ENCODE measurements around the gene DNAAF2.
"Not testable (repeated sequence)": the region's sequence is repeated elsewhere in the genome, so short reads cannot be mapped to it uniquely, and the experiment has no call there.

The DNAAF2 gene

GRCh38 chr14:49586673-49587460, 48.2 kb downstream of the DNAAF2 start:
- POLR2A ChIA-PET: interaction anchor here (0.7 to 2.7 kb wide), 5 partner anchors 8 to 48 kb away, joined by 3 to 11 read pairs (median 7); partner anchors contain the start of genes LRR1, MGAT2 and RPL36AL
- peak; percentile 55 for DNase-seq (ENCODE audit: extremely low spot score)
- CTCF ChIA-PET: interaction anchor here (0.7 to 4.0 kb wide), 21 partner anchors 8 to 1176 kb away, joined by 3 to 44 read pairs (median 4); partner anchors contain the start of genes DNAAF2, LRR1, MGAT2 and RPL36AL
- TF ChIP-seq, protein P1, sequence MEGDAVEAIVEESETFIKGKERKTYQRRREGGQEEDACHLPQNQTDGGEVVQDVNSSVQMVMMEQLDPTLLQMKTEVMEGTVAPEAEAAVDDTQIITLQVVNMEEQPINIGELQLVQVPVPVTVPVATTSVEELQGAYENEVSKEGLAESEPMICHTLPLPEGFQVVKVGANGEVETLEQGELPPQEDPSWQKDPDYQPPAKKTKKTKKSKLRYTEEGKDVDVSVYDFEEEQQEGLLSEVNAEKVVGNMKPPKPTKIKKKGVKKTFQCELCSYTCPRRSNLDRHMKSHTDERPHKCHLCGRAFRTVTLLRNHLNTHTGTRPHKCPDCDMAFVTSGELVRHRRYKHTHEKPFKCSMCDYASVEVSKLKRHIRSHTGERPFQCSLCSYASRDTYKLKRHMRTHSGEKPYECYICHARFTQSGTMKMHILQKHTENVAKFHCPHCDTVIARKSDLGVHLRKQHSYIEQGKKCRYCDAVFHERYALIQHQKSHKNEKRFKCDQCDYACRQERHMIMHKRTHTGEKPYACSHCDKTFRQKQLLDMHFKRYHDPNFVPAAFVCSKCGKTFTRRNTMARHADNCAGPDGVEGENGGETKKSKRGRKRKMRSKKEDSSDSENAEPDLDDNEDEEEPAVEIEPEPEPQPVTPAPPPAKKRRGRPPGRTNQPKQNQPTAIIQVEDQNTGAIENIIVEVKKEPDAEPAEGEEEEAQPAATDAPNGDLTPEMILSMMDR (IDR thresholded peaks at IDR 0.05; ENCODE audit: control extremely low read depth, extremely low read depth, low read depth, missing control alignments): peak; percentile 84

- TF ChIP-seq, protein P1 (IDR thresholded peaks at IDR 0.05; ENCODE audit: control extremely low read depth, extremely low read depth, low read depth, missing control alignments): no peak
- DNase-seq (ENCODE audit: extremely low spot score): peak; percentile 93
- POLR2A ChIA-PET: interaction anchor here (0.7 to 2.7 kb wide), 5 partner anchors 9 to 48 kb away, joined by 3 to 11 read pairs (median 7); partner anchors contain the start of genes LRR1, MGAT2 and RPL36AL
- CTCF ChIA-PET: interaction anchor here (1.1 to 4.0 kb wide), 12 partner anchors 9 to 385 kb away, joined by 3 to 44 read pairs (median 7); partner anchors contain the start of genes DNAAF2, LRR1, MGAT2 and RPL36AL
These were observed 49.0 kb downstream of the DNAAF2 start, which contains the start of gene RPS29 for GRCh38 chr14:49585803-49586672. Gene RPS29 (minus strand): TSS chr14:49586380. CDS start chr14:49586346, 34 bp downstream.

DNA sequence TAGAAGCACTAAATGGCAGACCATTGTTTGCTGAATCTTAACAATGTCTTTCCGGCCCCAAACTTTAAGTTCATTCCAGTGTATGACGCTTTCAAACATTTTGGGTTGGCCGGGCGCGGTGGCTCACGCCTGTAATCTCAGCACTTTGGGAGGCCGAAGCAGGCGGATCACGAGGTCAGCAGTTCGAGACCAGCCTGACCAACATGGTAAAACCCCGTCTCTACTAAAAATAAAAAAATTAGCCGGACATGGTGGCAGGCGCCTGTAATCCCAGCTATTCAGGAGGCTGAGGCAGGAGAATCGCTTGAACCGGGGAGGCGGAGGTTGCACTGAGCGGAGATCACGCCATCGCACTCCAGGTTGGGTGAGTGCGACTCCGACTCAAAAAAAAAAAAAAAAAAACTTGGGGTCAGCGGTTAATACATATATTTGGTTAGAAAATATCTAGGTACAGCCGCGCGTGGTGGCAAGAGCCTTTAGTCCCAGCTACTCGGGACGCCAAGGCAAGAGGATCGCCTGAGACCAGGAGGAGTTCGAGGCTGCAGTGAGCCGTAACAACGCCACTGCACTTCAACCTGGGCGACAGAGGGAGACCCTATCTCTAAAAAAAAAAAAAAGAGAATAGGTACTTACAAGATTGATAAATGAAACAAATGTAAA, 49.9 kb downstream of the DNAAF2 start:
- CTCF ChIA-PET: interaction anchor here (1.3 to 4.0 kb wide), 6 partner anchors 10 to 267 kb away, joined by 5 to 44 read pairs (median 10); partner anchors contain the start of genes DNAAF2, LRR1 and NEMF
- POLR2A ChIA-PET: interaction anchor here (2.7 kb wide), 1 partner anchor 10 kb away, joined by 8 read pairs; no protein-coding TSS in a partner anchor
- not testable (repeated sequence) for DNase-seq (ENCODE audit: extremely low spot score)

GRCh38 chr14:49584058-49584457, 51.0 kb downstream of the DNAAF2 start:
- POLR2A ChIA-PET: interaction anchor here (0.8 kb wide), 1 partner anchor 37 kb away, joined by 4 read pairs; the partner anchor contains the start of genes MGAT2 and RPL36AL
- TF ChIP-seq, protein P1 (IDR thresholded peaks at IDR 0.05; ENCODE audit: control extremely low read depth, extremely low read depth, low read depth, missing control alignments): no peak
- DNase-seq (ENCODE audit: extremely low spot score): no peak
- CTCF ChIA-PET: interaction anchor here (1.3 kb wide), 1 partner anchor 268 kb away, joined by 5 read pairs; the partner anchor contains the start of gene NEMF

DNA sequence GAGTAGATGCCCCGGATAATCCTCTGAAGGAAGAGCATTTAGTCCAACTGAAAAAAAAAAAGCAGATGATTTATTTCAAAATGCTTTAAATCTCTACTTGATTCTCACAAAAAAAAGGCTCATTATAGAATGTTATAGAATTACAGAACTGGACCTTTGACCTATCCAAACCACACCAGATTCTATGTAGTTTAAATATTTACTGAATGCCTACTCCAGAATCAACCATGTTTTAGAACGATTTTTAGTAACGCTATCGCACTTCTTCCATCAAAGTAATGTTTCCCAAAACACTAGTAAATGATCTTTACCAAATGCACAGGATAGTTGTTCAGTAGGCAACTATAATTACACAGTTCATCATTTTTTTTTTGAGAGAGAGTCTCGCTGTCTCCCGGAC, 51.4 kb downstream of the DNAAF2 start:
- POLR2A ChIA-PET: interaction anchor here (0.8 kb wide), 1 partner anchor 37 kb away, joined by 4 read pairs; the partner anchor contains the start of genes MGAT2 and RPL36AL
- no peak for DNase-seq (ENCODE audit: extremely low spot score)
- CTCF ChIA-PET: interaction anchor here (1.3 kb wide), 1 partner anchor 269 kb away, joined by 5 read pairs; the partner anchor contains the start of gene NEMF
- TF ChIP-seq, protein P1 (IDR thresholded peaks at IDR 0.05; ENCODE audit: control extremely low read depth, extremely low read depth, low read depth, missing control alignments): no peak

Measured in GM10248 (cell line).